CD4-positive, alpha-beta T cell treated with Interleukin-6 for 4 hours (primary cell): ENCODE measurements around the gene MYLK4.

Source experiments
- DNase-seq: peaks from one replicate; pipeline ENCODE4 v3.0.0-alpha.2; 2020; ENCODE audit warnings: mixed read lengths

The MYLK4 gene

DNA sequence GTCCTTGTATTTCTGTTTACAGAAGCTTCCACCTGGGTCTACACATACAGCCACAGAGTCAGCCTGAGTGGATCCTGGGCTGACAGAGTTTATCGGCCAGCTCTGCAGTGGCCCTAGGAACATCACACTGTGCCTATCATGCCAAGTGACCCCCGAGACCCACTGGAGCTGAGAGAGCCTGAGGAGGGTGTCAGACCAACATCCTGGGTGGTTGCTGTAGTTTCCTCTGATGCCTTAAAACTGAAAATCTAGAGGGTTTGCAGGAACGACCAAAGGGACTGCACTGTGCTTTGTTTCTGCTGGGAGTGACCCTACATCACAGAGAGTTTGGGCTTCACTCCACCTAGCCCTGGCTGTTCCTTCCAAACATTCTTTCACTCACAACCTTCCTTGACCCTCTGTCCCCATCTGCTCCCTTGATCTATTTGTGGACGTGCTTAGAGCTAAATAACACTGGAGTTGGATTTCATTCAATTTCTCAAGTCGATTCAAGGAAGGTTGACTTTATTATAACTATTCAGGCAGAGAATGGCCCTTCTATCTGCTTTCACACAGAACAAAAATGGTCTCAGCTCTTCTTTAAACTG lies 18.1 kb downstream of the MYLK4 start:
- DNase-seq, result no peak

DNA sequence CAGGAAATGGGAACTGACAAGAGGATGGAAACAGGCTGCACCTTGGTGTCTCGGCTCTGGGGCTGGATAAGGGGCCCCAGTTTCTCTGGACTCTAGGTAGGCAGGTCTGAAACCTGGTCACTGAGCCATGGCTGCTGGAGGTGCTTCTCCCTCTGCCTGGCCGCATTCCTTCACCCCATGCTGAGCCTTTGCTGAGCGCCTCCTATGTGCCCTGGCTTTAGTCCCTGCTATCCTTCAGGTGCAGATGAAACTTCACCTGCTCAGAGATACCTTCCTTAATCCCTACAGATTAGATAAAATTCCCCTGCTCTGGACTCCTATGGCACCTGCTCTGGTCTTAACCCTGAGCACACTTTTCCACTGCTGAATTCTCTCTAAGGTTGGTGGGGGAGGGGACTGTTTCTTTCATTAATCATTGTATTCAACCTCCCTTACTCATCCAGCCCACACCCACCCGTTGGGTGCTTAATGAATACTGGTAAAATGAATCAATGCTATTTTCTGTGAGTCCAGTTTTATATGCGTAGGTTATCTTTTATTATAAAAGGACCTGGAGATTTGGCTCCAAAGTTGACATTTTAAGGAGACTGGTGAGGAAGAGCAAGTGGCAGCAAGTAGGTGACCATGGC lies 19.3 kb downstream of the MYLK4 start:
- no peak for DNase-seq

DNA sequence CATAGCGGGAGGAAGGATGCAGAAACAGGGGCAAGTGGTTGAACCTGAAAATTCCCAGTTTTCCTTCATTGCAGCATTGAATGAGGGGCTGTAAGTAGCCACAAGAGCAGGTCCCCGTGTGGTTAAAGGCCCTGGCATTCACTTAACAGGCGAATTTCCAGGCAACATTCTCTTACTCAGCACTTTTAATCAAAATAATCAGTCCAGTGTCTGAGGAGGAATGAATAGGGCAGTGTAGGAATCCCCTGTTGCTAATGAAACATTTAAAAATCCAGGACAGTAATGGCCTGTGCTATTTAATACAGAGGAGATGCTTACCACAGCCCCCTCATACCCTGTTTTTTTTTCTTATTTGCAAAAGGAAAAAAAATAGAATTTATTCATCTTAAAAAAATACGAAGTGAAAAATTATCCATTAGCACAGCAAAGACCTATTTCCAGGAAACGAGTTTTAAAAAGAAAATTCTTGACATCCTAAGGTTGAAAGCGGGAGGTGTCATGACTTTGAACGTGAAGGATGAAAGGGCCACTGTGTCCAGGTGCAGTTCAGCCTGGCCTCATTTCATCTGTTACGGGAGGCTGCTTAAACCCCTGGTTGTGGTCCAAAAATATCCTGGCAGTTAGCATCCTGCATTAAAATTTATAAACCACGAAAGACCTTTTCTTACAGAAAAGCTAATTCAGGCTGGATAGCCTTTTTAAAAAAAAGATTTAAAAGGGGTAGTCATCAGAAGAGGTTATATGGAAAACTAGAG lies 20.2 kb downstream of the MYLK4 start:
- DNase-seq, result no peak

DNA sequence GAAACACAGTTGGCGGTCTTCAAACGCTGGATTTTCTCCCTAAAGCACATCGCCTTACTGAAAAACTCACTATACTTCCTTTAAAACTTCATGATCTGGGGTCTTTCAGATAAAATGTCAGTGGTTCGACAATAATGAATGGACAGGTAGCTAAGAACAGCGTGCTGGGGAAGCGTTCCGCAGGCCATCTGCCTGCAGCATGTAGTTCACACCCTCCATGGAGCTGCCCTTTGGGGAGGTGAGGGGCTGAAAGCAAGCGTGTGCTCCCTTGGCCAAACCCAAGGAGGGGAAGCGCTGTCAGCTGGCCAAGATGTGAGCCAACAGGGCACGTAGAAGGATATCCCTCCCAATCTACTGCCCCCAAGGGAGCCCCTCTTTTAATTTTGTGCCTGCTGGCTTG lies 20.8 kb downstream of the MYLK4 start:
- no peak for DNase-seq

DNA sequence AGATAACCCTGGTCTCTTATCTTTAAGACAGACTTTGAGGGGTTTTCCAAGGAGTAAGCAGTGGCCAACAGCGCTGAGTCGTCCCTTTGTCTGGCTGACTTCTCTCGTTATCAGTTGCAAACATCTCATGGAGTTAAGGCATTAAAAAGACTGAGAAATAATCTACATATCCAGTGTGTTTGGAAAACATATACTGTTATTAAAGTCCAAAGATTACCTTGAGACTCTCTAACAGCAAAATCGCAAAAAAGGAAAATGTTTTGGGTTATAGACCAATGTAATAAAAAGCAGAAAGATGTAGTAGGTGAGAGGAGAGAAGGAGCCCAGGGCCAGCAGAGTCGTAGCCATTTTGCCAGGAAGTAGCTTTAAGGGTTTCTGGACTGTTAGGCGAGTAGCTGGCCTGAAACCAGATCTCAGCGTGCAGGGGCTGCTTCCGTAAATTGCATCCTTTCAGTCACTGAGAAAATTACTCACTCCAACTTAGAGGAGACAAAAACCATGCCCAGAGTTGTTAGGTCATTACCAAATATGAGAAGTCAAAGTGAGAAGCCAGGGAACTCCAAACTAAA lies 24.6 kb downstream of the MYLK4 start:
- DNase-seq, result no peak

DNA sequence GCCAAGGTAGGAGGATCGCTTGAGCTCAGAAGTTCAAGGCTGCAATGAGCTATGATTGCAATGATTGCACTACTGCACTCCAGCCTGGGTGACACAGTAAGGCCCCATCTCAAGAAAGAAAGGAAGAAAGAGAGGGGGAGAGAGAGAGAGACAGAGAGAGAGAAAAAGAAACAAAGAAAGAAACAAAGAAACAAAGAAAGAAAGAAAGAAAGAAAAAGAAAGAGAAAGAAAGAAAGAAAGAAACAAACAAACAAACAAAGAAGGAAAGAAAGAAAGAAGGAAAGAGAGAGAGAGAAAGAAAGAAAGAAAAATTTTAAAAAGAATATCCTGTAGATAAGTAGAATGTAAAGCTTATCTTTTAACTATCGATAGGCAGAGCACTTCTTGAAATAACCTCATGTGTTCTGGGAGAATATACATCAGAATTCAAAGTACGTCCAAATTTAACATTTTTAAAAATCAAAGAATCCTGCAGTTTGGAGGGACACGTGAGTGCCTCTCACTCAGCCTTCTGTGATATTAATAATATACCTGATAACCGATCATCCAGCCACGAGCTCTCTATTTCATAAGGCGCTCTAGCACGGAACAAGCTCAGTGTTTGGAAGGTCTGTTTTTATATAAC lies 25.2 kb downstream of the MYLK4 start:
- DNase-seq, result no peak

DNA sequence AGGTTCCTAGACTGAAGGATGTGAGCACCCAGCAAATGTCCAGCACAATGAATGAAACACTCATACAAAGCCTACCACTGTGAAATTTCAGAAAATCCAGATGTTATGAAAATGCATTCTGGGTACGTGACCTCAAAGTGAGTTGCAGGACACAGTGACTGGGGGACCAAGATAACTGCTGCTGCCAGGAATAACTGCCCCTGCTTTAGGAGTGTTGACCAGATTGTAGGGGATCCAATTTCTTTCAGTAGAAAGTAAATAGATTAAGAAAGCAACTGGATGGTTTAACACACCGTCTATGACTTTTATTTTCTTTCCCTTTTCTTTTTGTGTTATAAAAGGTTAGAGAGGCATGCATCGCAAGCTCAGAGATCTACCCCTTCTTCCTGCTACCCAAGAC lies 29.5 kb downstream of the MYLK4 start:
- DNase-seq, result no peak

DNA sequence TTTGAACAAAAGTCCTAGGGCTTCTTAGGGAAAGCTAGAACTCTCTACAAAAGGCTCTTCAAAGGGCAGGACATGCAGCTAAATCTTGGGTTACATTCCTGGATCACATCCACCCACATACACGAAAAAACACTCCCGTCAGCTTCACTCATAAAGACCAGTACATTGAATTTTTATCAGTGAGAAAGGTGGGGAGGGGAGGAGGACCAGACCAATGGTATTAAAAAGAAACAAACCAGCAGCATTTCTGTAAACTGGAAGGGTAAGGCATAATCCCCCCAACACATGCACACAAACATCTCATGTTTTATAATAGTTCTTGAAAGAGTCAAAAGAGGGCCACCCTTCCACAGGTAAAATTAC lies 31.6 kb downstream of the MYLK4 start:
- DNase-seq, result no peak

DNA sequence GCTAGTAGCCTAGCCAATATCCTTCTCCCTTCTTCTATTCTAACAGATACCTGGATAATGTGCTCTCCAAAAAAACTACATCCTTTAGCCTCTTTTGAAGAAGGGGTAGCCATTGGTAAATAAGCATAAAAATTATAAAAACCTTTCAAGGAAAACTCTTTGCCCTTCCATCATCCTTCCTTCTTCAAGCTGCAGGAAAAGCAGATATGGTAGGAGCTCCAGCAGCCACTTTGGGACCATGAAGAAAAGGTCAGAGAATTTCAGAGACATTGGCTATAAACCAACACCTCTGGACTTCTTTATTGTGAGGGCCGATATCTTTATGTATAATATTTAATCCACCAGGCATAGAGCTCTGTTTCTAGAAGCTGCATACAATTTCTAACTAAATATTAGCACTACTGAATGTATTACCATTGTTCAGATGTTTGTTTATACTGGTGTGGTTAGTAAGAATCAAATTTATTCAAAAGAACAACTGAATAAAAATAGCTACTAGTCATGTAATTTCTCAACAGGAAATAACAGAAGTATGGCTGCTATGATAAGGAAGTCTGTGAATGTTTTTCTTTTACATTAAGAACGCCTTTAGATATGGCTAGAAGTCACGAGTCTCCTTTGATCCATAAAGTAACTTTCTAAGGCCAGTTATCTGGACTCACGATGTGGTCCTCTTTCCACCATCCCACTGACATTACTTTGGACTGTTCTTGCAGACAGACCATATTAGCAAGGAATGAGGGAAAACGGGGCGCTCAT lies 32.2 kb downstream of the MYLK4 start:
- no peak for DNase-seq

DNA sequence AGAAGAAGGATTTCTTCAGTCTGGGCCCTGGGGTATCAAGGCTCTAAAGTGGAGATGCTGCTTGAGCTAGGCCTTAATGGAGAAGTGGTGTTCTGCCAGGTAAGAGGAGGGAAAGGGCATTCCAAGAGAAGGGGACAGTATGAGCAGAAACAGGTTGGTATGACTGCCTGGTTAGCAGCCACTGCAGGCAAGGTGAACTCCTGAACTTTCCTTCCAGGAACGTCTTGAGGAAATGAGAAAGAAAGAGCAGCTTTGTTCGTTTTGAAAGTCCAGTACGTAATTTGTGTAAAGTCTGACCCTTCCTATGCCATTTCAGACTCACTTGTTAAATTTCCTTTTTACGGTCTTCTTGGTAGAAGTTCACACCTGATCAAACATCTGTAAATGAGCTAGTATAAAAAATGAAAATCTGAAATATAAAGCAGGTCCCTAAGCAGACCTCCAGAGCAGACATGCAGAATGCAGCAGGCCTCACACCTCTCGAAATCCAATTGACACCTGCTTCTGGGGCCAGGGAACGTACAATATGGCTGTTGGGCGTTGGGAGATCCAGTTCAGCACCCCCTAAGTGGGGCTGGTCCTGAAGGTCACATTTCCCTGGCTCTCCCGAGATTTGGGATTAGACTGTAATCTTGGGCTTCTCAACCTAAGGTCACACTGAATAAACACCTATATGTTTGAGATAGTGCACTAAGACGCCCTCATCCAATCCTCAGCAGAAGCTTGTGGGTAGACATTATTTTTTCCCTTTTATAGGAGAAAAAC lies 33.6 kb downstream of the MYLK4 start:
- DNase-seq, result no peak

DNA sequence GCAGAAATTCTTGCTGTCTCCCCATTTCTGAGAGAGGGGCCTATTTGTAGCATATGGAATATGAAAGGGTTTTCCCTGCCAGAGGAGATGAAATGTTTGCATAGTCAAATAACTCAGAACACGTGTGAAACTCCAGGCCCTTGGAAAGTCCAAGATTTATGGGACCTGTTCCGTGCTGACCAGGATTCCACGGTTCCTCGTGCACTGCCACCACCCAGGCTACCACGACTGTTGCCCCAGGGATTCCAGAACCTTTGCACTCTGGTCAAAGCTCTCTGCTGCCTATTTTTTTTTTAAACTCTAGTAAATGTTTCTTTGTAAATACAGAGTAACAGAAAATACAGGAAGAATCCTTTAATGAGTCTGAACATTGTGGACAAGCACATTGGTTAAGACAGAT lies 35.0 kb downstream of the MYLK4 start:
- DNase-seq, result no peak

DNA sequence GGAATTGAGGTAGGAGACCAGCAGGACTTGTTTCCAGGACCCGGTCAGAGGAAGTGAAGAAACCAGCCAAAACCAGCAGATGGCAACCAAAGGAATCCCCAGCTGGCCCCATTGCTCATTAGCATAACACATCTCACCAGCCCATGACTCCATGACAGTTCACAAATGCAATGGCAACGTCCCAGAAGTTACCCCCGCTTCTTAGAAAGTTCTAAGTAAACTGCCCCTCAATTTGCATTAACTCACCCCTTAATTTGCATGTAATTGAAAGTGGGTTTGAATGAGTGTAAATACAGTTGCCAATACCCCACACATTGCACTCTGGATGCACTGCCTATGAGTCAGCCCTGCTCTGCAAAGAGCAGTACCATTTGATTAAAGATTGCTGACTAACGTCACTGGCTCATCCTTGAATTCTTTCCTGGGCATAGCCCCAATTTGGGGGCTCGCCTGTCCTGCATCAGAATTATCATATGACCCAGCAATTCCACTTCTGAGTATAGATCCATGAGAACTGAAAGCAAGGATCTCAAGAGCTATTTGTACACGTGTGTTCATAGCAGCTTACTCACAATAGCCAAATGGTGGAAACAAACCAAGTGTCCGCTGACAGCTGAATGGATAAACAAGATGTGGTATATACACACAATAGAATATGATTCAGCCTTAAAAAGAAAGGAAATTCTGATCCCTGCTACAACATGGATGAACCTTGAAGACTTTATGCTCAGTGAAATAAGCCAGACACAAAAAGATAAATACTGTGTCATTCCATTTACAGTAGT lies 36.4 kb downstream of the MYLK4 start:
- DNase-seq, result no peak

DNA sequence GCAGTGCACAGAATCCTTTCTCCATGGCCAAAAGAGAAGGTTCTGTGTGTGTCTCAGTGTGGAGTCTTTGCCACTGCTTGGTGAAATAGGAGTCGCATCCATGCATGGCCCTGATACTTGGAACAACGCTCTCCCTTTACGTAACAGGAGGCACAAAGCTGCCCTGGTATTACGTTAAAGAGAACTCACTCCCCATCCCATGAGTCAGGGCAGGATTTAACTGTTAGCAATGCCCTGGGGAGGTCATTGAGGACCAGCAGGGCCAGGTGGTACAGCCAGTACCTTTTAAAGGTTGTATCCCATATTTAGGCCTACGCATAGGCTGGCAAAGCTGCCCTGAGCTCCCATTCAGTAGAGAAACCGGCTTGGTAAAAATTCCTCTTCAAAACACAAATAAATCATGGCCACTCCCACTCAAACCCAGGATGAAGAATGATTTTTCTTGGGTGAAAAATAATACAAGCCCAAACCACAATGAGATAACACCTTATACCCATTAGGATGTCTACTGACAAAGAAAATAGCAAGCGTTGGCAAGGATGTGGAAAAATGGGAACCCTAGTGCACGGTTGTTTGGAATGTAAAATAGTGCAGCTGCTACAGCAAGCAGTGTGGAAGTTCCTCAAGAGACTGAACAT lies 37.1 kb downstream of the MYLK4 start:
- no peak for DNase-seq

DNA sequence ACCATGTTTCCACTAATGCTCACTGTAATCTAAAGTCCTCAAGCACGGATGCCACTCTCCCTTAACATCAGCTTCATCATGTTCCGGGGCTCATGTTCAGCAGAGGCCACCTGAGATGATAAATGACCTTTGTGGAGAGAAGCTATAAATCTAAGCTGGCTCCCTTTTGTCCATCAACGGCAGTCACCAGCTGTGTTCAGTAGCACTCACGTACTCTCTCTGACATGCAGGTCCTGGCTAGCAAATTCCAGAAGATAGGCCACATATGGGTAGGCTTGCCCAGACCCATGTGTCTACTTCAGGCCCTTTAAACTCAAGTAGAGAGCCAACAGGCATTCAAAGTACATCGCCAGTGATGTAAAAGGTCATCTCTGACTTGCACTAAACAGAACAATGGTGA lies 38.6 kb downstream of the MYLK4 start:
- no peak for DNase-seq

DNA sequence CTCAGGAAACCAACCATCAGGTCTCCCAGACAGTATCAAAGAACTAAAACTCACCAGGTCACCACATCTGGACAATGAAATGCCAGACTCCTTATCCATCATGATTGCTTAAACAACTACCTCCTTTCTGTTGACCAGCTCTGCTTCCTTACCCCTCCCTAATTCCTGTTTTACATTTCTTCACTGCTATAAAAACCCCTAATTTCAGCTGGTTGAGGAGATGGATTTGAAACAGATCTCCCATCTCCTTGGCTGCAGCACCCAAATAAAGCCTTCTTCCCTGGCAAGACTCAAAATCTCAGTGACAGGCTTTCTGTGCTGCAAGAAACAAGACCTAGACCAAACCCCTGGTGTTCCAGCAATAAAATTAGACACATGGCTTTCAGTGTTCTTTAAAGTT lies 40.3 kb downstream of the MYLK4 start:
- DNase-seq, result no peak

DNA sequence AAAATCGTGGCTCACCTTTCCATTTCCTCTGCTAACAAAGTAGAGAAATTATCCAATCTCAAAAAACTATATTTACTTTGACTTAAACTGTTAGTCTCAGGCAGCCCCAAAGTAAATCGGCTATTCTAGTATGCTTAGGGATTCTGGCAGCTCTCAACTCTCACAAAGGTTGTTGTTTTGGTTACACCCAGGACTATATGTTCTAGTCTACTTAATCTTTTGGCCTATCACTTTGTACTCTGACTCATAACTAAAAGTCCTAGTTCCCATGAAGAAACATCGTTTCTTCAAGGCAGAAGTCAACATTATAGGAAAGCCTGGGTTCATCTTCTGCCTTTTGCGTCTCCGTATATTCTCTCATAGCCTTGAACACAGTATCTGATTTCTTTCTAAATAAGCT lies 42.3 kb downstream of the MYLK4 start:
- DNase-seq, result no peak

DNA sequence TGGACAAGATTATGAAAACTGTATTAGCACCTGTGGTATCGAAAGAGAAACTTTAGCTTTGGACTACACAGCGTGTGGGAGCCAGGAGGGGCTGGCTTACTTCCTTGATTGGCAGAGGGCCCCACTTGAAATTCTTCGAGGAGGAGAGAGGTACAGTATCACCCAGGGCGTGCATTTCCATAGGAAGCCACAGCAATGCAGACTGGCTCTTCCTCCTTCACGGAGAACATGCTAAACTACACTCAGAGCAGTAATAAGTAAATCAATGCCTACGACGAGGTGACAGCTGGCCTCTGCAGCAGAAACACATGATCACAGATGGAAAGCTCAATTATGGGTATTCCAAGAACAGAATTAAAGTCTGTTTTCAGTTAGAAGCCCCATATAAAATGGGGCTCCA lies 44.2 kb downstream of the MYLK4 start:
- DNase-seq, result no peak

DNA sequence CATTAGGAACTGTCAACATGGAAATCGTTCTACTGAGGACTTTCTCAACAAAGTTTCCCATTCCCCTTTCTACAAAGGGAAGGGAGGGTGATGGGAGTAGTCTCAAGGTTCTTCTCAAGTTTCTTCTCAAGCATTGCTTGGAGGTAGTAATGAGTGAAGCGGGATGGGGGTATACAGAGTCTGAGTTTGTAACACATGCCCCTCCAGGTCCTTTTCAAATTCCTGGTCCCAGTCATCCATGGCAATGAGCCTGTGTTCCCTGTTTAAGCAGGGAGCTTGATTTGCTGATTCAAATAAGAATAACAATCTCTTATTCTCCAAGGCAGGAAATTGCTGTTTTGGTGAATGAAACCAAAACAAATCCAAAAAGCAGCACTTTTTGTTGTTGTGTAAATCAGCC lies 45.5 kb downstream of the MYLK4 start:
- no peak for DNase-seq

DNA sequence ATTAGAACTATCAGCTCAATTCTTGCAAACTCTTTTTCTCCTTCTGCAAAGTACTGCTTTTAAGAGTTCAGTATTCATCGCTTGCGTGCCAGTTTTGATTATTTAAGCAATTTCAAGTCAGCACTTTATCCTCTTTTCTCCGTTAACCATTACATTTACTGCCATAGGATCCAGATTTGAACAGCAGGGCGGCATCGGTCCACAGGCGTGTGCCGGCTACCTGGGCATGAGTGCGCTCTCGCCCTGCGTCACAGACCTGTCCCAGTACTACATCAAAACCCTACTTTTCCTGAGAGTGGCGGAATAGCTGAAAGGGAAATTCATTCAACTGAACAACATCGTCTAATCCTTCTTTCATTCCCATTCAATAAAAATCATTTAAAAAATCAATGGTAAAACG lies 53.4 kb downstream of the MYLK4 start:
- DNase-seq, result no peak

DNA sequence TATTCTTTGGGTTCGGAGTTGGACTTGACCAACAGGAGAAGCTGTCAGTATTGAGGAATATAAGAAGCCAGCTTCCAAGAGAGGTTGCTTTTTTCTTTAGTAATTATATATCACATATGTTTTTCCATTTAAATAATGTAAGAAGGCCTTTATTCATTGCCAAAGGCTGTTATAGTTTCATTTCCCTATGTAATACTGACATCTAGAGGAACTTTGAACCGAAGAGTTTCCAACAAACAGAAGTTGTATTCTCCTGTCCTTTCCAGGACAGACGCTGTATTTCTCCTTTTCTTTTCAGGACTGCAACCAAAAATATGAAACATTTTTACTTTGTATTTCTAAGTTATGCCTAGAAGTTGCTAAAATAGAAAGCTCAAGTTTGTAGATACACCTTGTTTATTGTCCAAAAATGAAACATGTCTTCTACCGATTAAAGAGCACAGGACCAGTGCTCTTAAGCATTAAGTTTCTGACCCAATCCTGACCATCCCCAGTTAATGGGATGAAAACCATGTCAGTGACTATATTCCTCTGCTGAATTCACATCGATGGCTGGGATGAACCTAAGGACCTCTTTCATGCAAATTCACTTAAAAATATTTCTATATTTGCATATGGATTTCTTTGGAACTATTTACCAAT lies 55.1 kb downstream of the MYLK4 start:
- DNase-seq, result no peak
